Panc1 (cell line): ENCODE results near the gene POC1B. TPM values are rescaled to one million over a fixed set of nuclear protein-coding genes. Genes with fewer than 3 reads are reported as not detected.
"Not testable (repeated sequence)": the region's sequence is repeated elsewhere in the genome, so short reads cannot be mapped to it uniquely, and the experiment has no call there.

Source experiments
- ATAC-seq: fragments of 200-7000 bp; cut with Tn5 transposase; 2 replicates; pipeline ENCODE4 v1.9.1; 2020; ENCODE audit warnings: mild to moderate bottlenecking, moderate library complexity
- BruUV-seq: library from RNA; stranded (reverse); fragments of 400-500 nt; replicated peaks from 2 replicates; lab custom pipeline; 2021; lab: Mats Ljungman, UMichigan
- CTCF ChIA-PET: fragments of 300-600 bp; sonication (Branson Sonifier 250); formaldehyde crosslinking; loops from one replicate; lab custom pipeline; 2022; ENCODE audit warnings: antibody characterized with exemption; lab: Charles Lee
- POLR2A ChIA-PET: fragments of 300-600 bp; sonication (Branson Sonifier 250); formaldehyde crosslinking; loops from one replicate; lab custom pipeline; 2022; ENCODE audit warnings: antibody characterized with exemption; lab: Charles Lee
- DNase-seq: peaks from one replicate; pipeline ENCODE4 v3.0.0-alpha.2; 2010; ENCODE audit warnings: low read depth, low spot score
- H3K27ac ChIP-seq: 2 replicates; pipeline ENCODE4 v1.5.1; 2011; ENCODE audit warnings: mild to moderate bottlenecking, low read length, inconsistent platforms
- H3K27me3 ChIP-seq: fragments of 200-500 bp; sonication (Bioruptor generic); 2 replicates; pipeline ENCODE4 v1.6.0; 2014; ENCODE audit warnings: low read length, inconsistent platforms; ENCODE audit not compliant: control insufficient read depth, insufficient read depth
- H3K36me3 ChIP-seq: fragments of 200-500 bp; sonication (Bioruptor generic); 2 replicates; pipeline ENCODE4 v1.5.1; 2014; ENCODE audit warnings: inconsistent platforms, mild to moderate bottlenecking, low read length, moderate library complexity; ENCODE audit not compliant: control insufficient read depth, insufficient read depth
- H3K4me1 ChIP-seq: 2 replicates; pipeline ENCODE4 v1.5.1; 2011; ENCODE audit warnings: inconsistent platforms, mild to moderate bottlenecking, low read length, moderate library complexity; ENCODE audit not compliant: control insufficient read depth, insufficient read depth
- H3K4me3 ChIP-seq, 2 experiments: 2 replicates each; pipeline ENCODE4 v1.5.1; 2011 to 2012; ENCODE audit warnings: low read depth in 2 of 2, low read length in 2 of 2, mild to moderate bottlenecking in 2 of 2, inconsistent platforms in 1 of 2, moderate library complexity in 1 of 2
- H3K9me3 ChIP-seq: fragments of 200-500 bp; sonication (Bioruptor generic); 2 replicates; pipeline ENCODE4 v1.5.1; 2014; ENCODE audit warnings: low read depth, mild to moderate bottlenecking, inconsistent platforms, low read length, moderate library complexity; ENCODE audit not compliant: control insufficient read depth, insufficient read depth
- POLR2AphosphoS5 ChIP-seq: IDR thresholded peaks from 2 replicates; pipeline ENCODE4 v1.6.1; 2012; ENCODE audit warnings: mild to moderate bottlenecking, low read depth, low read length, moderate library complexity
- SIN3A ChIP-seq: IDR thresholded peaks from 2 replicates; pipeline ENCODE4 v1.6.1; 2012; ENCODE audit warnings: low read depth, mild to moderate bottlenecking, low read length, moderate library complexity, borderline replicate concordance; ENCODE audit not compliant: insufficient read depth
- TCF7L2 ChIP-seq: IDR thresholded peaks from 2 replicates; pipeline ENCODE4 v1.6.1; 2011; ENCODE audit warnings: mild to moderate bottlenecking, low read depth, low read length, inconsistent platforms
- in situ Hi-C: cut with HindIII; loops from 2 replicates; pipeline ENCODE4 v1.10.0; 2016; ENCODE audit warnings: low sequenced_read_pairs, low pct_unique_long_range_greater_than_20kb
- intact Hi-C: fragments of 100-400 bp; cut with micrococcal nuclease; formaldehyde crosslinking; loops from one replicate; pipeline ENCODE4 v1.10.0; 2022; ENCODE audit not compliant: unreplicated experiment
- total RNA-seq: library from RNA; stranded (reverse); gene quantifications from one replicate; pipeline ENCODE4 v1.2.1, GENCODE V29; 2021; ENCODE audit not compliant: unreplicated experiment
- TF ChIP-seq, protein P1 (sequence below): fragments of 450-650 bp; IDR thresholded peaks from 2 replicates; pipeline ENCODE4 v1.5.1; 2017; ENCODE audit warnings: mild to moderate bottlenecking
- TF ChIP-seq, protein P2 (sequence below), 2 experiments: IDR thresholded peaks; 2 replicates each; pipeline ENCODE4 v1.6.1; 2011 to 2012; ENCODE audit warnings: low read depth in 2 of 2, control low read depth in 1 of 2, low read length in 1 of 2, mild to moderate bottlenecking in 1 of 2, moderate library complexity in 1 of 2; ENCODE audit not compliant: insufficient read depth in 1 of 2

POC1B gene
- total RNA-seq, 1 experiment from 2014 or later: 7.3 TPM

DNA sequence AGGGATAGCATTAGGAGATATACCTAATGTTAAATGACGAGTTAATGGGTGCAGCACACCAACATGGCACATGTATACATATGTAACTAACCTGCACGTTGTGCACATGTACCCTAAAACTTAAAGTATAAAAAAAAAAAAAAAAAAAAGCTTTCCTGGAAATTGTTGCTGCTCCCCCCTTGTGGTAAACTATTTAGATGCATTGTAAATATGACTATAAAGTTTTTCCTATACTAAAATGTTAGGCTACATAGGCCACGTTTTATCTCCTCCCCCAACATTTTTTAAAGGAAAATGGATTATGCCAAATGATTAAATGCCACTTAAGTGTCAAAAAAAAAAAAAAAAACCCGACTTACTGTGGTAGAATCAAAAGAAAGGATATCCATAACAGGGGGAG lies 66.6 kb downstream of the POC1B start:
- H3K27me3 ChIP-seq, H3K4me1 ChIP-seq, intact Hi-C loops, H3K4me3 ChIP-seq, H3K9me3 ChIP-seq, in situ Hi-C loops, H3K27ac ChIP-seq, ATAC-seq, H3K36me3 ChIP-seq, POLR2A ChIA-PET, BruUV-seq, DNase-seq: not testable (repeated sequence)
- TF ChIP-seq, protein P1, sequence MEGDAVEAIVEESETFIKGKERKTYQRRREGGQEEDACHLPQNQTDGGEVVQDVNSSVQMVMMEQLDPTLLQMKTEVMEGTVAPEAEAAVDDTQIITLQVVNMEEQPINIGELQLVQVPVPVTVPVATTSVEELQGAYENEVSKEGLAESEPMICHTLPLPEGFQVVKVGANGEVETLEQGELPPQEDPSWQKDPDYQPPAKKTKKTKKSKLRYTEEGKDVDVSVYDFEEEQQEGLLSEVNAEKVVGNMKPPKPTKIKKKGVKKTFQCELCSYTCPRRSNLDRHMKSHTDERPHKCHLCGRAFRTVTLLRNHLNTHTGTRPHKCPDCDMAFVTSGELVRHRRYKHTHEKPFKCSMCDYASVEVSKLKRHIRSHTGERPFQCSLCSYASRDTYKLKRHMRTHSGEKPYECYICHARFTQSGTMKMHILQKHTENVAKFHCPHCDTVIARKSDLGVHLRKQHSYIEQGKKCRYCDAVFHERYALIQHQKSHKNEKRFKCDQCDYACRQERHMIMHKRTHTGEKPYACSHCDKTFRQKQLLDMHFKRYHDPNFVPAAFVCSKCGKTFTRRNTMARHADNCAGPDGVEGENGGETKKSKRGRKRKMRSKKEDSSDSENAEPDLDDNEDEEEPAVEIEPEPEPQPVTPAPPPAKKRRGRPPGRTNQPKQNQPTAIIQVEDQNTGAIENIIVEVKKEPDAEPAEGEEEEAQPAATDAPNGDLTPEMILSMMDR: peak; percentile 36
- CTCF ChIA-PET: interaction anchor here (0.8 to 1.0 kb wide), 2 partner anchors 442 to 493 kb away, joined by 3 to 11 read pairs; no protein-coding TSS in a partner anchor

DNA sequence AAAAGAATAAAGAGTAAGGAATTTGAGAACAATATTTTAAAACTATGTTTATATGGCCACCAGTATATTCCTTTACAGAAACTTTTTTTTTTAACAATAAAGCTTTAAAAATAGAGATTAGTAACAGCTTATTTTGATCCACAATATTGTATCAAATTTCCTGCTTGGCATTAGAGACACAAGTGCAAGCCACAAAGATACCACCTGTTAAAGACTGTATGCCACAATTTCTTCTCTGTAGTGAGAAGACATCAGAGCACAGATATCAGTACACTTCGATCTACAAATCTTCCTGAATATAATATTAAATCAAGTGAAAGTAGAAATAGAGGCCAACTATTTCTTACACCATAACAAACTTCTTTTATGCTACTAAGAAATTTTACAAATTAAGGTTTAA lies 69.3 kb downstream of the POC1B start:
- Histone ChIP-seq H3K4me1 (peaks cover 7% of the 10 kb centered on the region), H3K36me3 (no peaks in the 10 kb centered on the region), H3K4me3 (no peak overlapping the region), H3K27me3 (no peaks in the 10 kb centered on the region), H3K27ac (no peak overlapping the region), H3K9me3 (no peaks in the 10 kb centered on the region)
- no peak for DNase-seq
- POLR2A ChIA-PET: no interaction called here
- BruUV-seq: no TSS peak
- TF ChIP-seq, protein P2, sequence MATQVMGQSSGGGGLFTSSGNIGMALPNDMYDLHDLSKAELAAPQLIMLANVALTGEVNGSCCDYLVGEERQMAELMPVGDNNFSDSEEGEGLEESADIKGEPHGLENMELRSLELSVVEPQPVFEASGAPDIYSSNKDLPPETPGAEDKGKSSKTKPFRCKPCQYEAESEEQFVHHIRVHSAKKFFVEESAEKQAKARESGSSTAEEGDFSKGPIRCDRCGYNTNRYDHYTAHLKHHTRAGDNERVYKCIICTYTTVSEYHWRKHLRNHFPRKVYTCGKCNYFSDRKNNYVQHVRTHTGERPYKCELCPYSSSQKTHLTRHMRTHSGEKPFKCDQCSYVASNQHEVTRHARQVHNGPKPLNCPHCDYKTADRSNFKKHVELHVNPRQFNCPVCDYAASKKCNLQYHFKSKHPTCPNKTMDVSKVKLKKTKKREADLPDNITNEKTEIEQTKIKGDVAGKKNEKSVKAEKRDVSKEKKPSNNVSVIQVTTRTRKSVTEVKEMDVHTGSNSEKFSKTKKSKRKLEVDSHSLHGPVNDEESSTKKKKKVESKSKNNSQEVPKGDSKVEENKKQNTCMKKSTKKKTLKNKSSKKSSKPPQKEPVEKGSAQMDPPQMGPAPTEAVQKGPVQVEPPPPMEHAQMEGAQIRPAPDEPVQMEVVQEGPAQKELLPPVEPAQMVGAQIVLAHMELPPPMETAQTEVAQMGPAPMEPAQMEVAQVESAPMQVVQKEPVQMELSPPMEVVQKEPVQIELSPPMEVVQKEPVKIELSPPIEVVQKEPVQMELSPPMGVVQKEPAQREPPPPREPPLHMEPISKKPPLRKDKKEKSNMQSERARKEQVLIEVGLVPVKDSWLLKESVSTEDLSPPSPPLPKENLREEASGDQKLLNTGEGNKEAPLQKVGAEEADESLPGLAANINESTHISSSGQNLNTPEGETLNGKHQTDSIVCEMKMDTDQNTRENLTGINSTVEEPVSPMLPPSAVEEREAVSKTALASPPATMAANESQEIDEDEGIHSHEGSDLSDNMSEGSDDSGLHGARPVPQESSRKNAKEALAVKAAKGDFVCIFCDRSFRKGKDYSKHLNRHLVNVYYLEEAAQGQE (IDR thresholded peaks at IDR 0.05; ENCODE audit: insufficient read depth in 1 of 2, low read depth in 2 of 2, low read length in 1 of 2): no peak
- TF ChIP-seq POLR2AphosphoS5: no peak
- no peak for TF ChIP-seq TCF7L2
- TF ChIP-seq, protein P1: no peak
- no peak for TF ChIP-seq SIN3A
- CTCF ChIA-PET: no interaction called here
- intact Hi-C loops: no loop called here
- in situ Hi-C loops: no loop called here
- no peak for ATAC-seq
